CD14-positive monocyte (primary cell): Measurements from ENCODE around the gene AOPEP. TPM values are rescaled to one million over a fixed set of nuclear protein-coding genes. Genes with fewer than 3 reads are reported as not detected.

Experiments
- DNase-seq, 3 donors: peaks; one replicate each; pipeline ENCODE4 v3.0.0-alpha.2; 2011 to 2022
- H2AFZ ChIP-seq: 2 replicates; pipeline ENCODE4 v1.6.0; 2012; ENCODE audit warnings: mild to moderate bottlenecking, low read depth, low read length, inconsistent platforms; ENCODE audit not compliant: insufficient read depth, poor library complexity, severe bottlenecking
- H3K27ac ChIP-seq, 2 donors: 1 replicate in 1 of 2; 2 replicates in 1 of 2; pipeline ENCODE4 v1.5.1; 2012 to 2013; ENCODE audit warnings: low read length in 2 of 2, control low read depth in 1 of 2, inconsistent platforms in 1 of 2, low read depth in 1 of 2, mild to moderate bottlenecking in 1 of 2
- H3K27me3 ChIP-seq, 2 donors: one replicate each; pipeline versions ENCODE4 v1.6.0 to v1.6.1; 2011 to 2013; ENCODE audit warnings: low read length in 2 of 2; ENCODE audit not compliant: control insufficient read depth in 2 of 2, insufficient read depth in 2 of 2
- H3K36me3 ChIP-seq, 2 donors: replicated peaks in 1 of 2; 1 replicate in 1 of 2; 2 replicates in 1 of 2; pipeline versions ENCODE4 v1.5.1 to v1.6.1; 2012 to 2013; ENCODE audit warnings: low read length in 2 of 2, control low read depth in 1 of 2, inconsistent platforms in 1 of 2, mild to moderate bottlenecking in 1 of 2; ENCODE audit not compliant: insufficient read depth in 2 of 2, control insufficient read depth in 1 of 2
- H3K4me1 ChIP-seq, 2 donors: 1 replicate in 1 of 2; 2 replicates in 1 of 2; pipeline versions ENCODE4 v1.5.1 to v1.6.1; 2012 to 2013; ENCODE audit warnings: low read length in 2 of 2, control low read depth in 1 of 2, inconsistent platforms in 1 of 2, mild to moderate bottlenecking in 1 of 2, moderate library complexity in 1 of 2; ENCODE audit not compliant: insufficient read depth in 2 of 2, control insufficient read depth in 1 of 2
- H3K4me2 ChIP-seq: replicated peaks from 2 replicates; pipeline ENCODE3; 2012; ENCODE audit warnings: low read length, moderate library complexity, mild to moderate bottlenecking; ENCODE audit not compliant: poor library complexity, severe bottlenecking; ENCODE audit errors: extremely low read depth
- H3K4me3 ChIP-seq, 3 experiments: fragments of 200-600 bp in 1 of 3; sonication (generic) in 1 of 3; replicated peaks in 1 of 3; 1 replicate in 2 of 3; 2 replicates in 1 of 3; pipeline ENCODE4 v1.5.1; 2011 to 2013; ENCODE audit warnings: low read length in 3 of 3, mild to moderate bottlenecking in 3 of 3, control low read depth in 2 of 3, low read depth in 2 of 3, inconsistent platforms in 1 of 3, moderate library complexity in 1 of 3
- H3K79me2 ChIP-seq: 2 replicates; pipeline ENCODE4 v1.6.0; 2012; ENCODE audit warnings: mild to moderate bottlenecking, control low read depth, inconsistent platforms, low read length, moderate library complexity; ENCODE audit not compliant: insufficient read depth
- H3K9ac ChIP-seq: 2 replicates; pipeline ENCODE4 v1.6.0; 2017; ENCODE audit warnings: low read length, mild to moderate bottlenecking; ENCODE audit not compliant: insufficient read depth, poor library complexity, severe bottlenecking
- H3K9me3 ChIP-seq, 2 donors: replicated peaks in 1 of 2; 1 replicate in 1 of 2; 2 replicates in 1 of 2; pipeline versions ENCODE4 v1.5.1 to v1.6.1; 2012 to 2013; ENCODE audit warnings: low read length in 2 of 2, control low read depth in 1 of 2; ENCODE audit not compliant: control insufficient read depth in 1 of 2, insufficient read depth in 1 of 2
- H4K20me1 ChIP-seq: 2 replicates; pipeline ENCODE4 v1.6.0; 2012; ENCODE audit warnings: mild to moderate bottlenecking, low read length, control low read depth, moderate library complexity; ENCODE audit not compliant: insufficient read depth
- H3K27ac Mint-ChIP-seq, 7 donors: one replicate each; pipeline ENCODE4 v1.8.0; 2020; ENCODE audit warnings: mild to moderate bottlenecking in 7 of 7, mixed read lengths in 7 of 7, moderate library complexity in 6 of 7, inconsistent platforms in 2 of 7
- H3K27me3 Mint-ChIP-seq, 3 donors: one replicate each; pipeline ENCODE4 v1.8.0; 2021 to 2022; ENCODE audit warnings: low read depth in 3 of 3, mild to moderate bottlenecking in 3 of 3, mixed read lengths in 3 of 3, moderate library complexity in 3 of 3, inconsistent platforms in 1 of 3
- H3K36me3 Mint-ChIP-seq, 2 donors: one replicate each; pipeline ENCODE4 v1.8.0; 2020; ENCODE audit warnings: mixed read lengths in 2 of 2, inconsistent platforms in 1 of 2, mild to moderate bottlenecking in 1 of 2
- H3K4me1 Mint-ChIP-seq: one replicate; pipeline ENCODE4 v1.8.0; 2020; ENCODE audit warnings: mild to moderate bottlenecking, mixed read lengths
- H3K4me3 Mint-ChIP-seq, 2 donors: one replicate each; pipeline ENCODE4 v1.8.0; 2020; ENCODE audit warnings: mild to moderate bottlenecking in 2 of 2, mixed read lengths in 2 of 2, moderate library complexity in 1 of 2
- H3K9me3 Mint-ChIP-seq, 7 donors: one replicate each; pipeline ENCODE4 v1.8.0; 2020 to 2022; ENCODE audit warnings: mixed read lengths in 7 of 7, mild to moderate bottlenecking in 6 of 7, moderate library complexity in 6 of 7, inconsistent platforms in 2 of 7
- CTCF ChIP-seq: fragments of 200-600 bp; IDR thresholded peaks from one replicate; pipeline ENCODE4 v1.8.0; 2022; ENCODE audit warnings: antibody characterized with exemption, mild to moderate bottlenecking
- WGBS: methylation state at CpG from one replicate; pipeline ENCODE4 v1.1.5; 2013; ENCODE audit warnings: missing lambda C conversion rate; ENCODE audit not compliant: insufficient coverage; 5-methylcytosine and 5-hydroxymethylcytosine counted together
- intact Hi-C, 2 donors: fragments of 100-400 bp; cut with micrococcal nuclease; formaldehyde crosslinking; loops; one replicate each; pipeline versions ENCODE4 v1.15.0 to v1.15.1; 2023
- polyA plus RNA-seq, 3 donors: library from polyadenylated mRNA; depleted of rRNA in 1 of 3; unstranded in 2 of 3; stranded (reverse) in 1 of 3; fragments of 300-500 nt in 2 of 3; fragments of >200 nt in 1 of 3; fragmentation: Illumina TruSeq in 2 of 3; gene quantifications; 1 replicate in 2 of 3; 2 replicates in 1 of 3; pipeline ENCODE4 v1.2.3, GENCODE V29; 2012 to 2021

The AOPEP gene
- polyA plus RNA-seq, 3 donors, result 3.0 to 4.1 (median 3.1) TPM

- Histone ChIP-seq H3K79me2 (no peaks in the 10 kb centered on the region), H3K4me1 (no peaks in the 10 kb centered on the region), H3K4me2 (no peak overlapping the region), H4K20me1 (no peaks in the 10 kb centered on the region), H3K36me3 (no peaks in the 10 kb centered on the region), H3K27me3 (no peaks in the 10 kb centered on the region), H2AFZ (no peak overlapping the region), H3K27ac (no peak overlapping the region), H3K9me3 (no peaks in the 10 kb centered on the region), H3K9ac (no peak overlapping the region), H3K4me3 (no peak overlapping the region)
- no peak for TF ChIP-seq CTCF
- Mint-ChIP-seq H3K4me1 (no peaks in the 10 kb centered on the region), H3K4me3 (no peak overlapping the region), H3K27ac (peak overlapping the region in 2 of 7 donors; percentile 11 to 68), H3K9me3 (no peaks in the 10 kb centered on the region), H3K36me3 (peaks cover 2 to 5% of the 10 kb centered on the region in 2 donors), H3K27me3 (no peaks in the 10 kb centered on the region)
- 100% methylated on average over 2 of the region's 18 CpGs for WGBS
- DNase-seq, result no peak
- intact Hi-C loops, result no loop called here
These were observed 346.6 kb downstream of the AOPEP start for GRCh38 chr9:95073042-95073607.

- Histone ChIP-seq H3K36me3 (no peaks in the 10 kb centered on the region), H3K9me3 (no peaks in the 10 kb centered on the region), H2AFZ (no peak overlapping the region), H3K4me2 (no peak overlapping the region), H3K9ac (no peak overlapping the region), H3K27me3 (no peaks in the 10 kb centered on the region), H3K4me3 (no peak overlapping the region), H3K4me1 (no peaks in the 10 kb centered on the region), H3K27ac (no peak overlapping the region), H3K79me2 (no peaks in the 10 kb centered on the region), H4K20me1 (no peaks in the 10 kb centered on the region)
- no peak for TF ChIP-seq CTCF
- no peaks in the 10 kb centered on the region for H3K27me3 Mint-ChIP-seq
- 95% methylated on average over 5 of the region's 5 CpGs for WGBS
- H3K4me1 Mint-ChIP-seq, result no peaks in the 10 kb centered on the region
- no peak overlapping the region for H3K4me3 Mint-ChIP-seq
- H3K27ac Mint-ChIP-seq, result no peak overlapping the region
- peaks cover under 1 to 3% of the 10 kb centered on the region in 2 donors for H3K36me3 Mint-ChIP-seq
- intact Hi-C loops, result no loop called here
- no peaks in the 10 kb centered on the region for H3K9me3 Mint-ChIP-seq
- no peak for DNase-seq
These were observed 347.4 kb downstream of the AOPEP start for GRCh38 chr9:95073918-95074317.
